Chondrocyte (in vitro differentiated cells): ENCODE data around the gene AK1. TPM values are rescaled to one million over a fixed set of nuclear protein-coding genes. Genes with fewer than 3 reads are reported as not detected.
A peak's percentile ranks its signal among the peaks of the same experiment; 100 is the strongest.

Source experiments
- DNase-seq: peaks from one replicate; pipeline ENCODE4 v3.0.0; 2021; ENCODE audit warnings: mixed read lengths, low spot score
- H3K27ac Mint-ChIP-seq: one replicate; pipeline ENCODE4 v1.8.0; 2021; ENCODE audit warnings: mild to moderate bottlenecking, moderate library complexity, mixed read lengths; ENCODE audit not compliant: unreplicated experiment
- H3K27me3 Mint-ChIP-seq: 2 replicates; pipeline ENCODE4 v1.8.0; 2021; ENCODE audit warnings: low read depth, mixed read lengths
- H3K36me3 Mint-ChIP-seq: 2 replicates; pipeline ENCODE4 v1.8.0; 2021; ENCODE audit warnings: low read depth, mixed read lengths
- H3K4me1 Mint-ChIP-seq: 2 replicates; pipeline ENCODE4 v1.8.0; 2021; ENCODE audit warnings: low read depth, mild to moderate bottlenecking, mixed read lengths
- H3K4me3 Mint-ChIP-seq: one replicate; pipeline ENCODE4 v1.8.0; 2021; ENCODE audit warnings: mild to moderate bottlenecking, moderate library complexity, mixed read lengths; ENCODE audit not compliant: unreplicated experiment
- H3K9me3 Mint-ChIP-seq: 2 replicates; pipeline ENCODE4 v1.8.0; 2021; ENCODE audit warnings: low read depth, mixed read lengths
- CTCF ChIP-seq: fragments of 200-600 bp; sonication (generic); IDR thresholded peaks from 2 replicates; pipeline ENCODE4 v1.5.0; 2021; ENCODE audit warnings: antibody characterized with exemption, mild to moderate bottlenecking, moderate library complexity
- total RNA-seq: library from RNA; stranded (reverse); gene quantifications from 3 replicates; pipeline ENCODE4 v1.2.1, GENCODE V29; 2021

Gene AK1
- total RNA-seq, 1 donor from 2014 or later = 77.2 TPM

- DNase-seq = no peak
- peaks cover 5% of the 10 kb centered on the region for H3K36me3 Mint-ChIP-seq
- H3K4me1 Mint-ChIP-seq = peaks cover 26% of the 10 kb centered on the region
- H3K27me3 Mint-ChIP-seq = no peaks in the 10 kb centered on the region
- no peak overlapping the region for H3K27ac Mint-ChIP-seq
- no peak overlapping the region for H3K4me3 Mint-ChIP-seq
- no peak for TF ChIP-seq CTCF
- H3K9me3 Mint-ChIP-seq = no peaks in the 10 kb centered on the region
These were observed 51.1 kb downstream of the AK1 start for GRCh38 chr9:127826253-127826913.

DNA sequence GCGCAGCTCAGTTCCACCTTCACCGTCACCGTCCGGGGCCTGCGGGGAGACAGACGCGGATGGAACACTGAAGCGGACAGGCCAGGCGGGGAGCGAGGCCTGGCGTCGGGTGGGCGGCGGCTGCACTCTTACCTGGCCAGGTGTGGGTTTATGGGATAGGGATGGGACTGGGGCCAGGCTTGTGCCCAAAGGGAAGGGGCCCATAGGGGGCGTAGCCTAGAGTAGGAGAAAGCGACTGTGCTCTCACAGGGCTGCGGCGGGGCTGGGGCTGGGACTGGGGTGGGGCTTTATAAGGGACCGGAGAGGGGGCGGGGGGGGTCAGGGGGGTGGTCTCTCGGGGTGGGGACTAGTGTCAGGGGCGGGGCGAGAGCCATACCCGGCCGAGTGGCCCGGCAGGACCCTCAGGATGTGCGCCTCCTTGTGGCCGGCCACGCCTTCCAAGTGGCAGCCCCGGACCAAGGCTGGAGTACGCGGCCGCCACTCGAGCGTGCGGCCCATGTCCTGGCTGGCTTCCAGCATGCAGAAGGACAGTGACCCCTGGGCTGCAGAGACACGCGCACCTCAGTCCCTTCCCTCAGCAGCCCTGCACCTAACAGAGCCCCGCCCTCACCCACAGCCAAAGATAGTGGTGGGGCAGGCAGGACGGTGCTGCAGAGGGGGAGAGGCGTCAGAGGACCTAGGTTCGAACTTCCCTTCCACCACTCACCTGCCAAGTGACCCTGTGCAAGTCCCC, 52.0 kb downstream of the AK1 start:
- no peak for DNase-seq
- Mint-ChIP-seq H3K27ac (no peak overlapping the region), H3K4me1 (peaks cover 26% of the 10 kb centered on the region), H3K36me3 (peaks cover 7% of the 10 kb centered on the region), H3K4me3 (no peak overlapping the region), H3K27me3 (no peaks in the 10 kb centered on the region), H3K9me3 (no peaks in the 10 kb centered on the region)
- TF ChIP-seq CTCF = peak; percentile 66

DNA sequence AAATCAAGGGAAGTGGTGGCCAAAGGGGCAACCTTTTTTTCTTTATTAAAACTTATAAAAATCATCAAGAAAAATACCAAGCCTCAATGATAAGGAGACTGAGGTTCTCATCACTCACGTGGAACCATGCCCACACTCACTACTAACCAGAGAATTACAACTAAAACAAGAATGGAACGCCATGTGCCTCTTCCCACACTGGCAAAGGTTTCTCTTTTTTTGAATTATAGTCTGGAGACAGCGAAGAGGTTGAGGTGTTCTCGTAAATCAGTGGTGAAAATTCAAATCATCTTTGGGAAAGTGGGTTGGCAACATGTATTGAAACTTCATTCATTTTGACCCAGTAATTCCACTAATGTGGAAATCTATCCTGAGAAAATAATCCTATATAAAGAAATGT, 55.4 kb downstream of the AK1 start:
- Mint-ChIP-seq H3K27ac (no peak overlapping the region), H3K36me3 (peaks cover 13% of the 10 kb centered on the region), H3K9me3 (no peaks in the 10 kb centered on the region), H3K4me3 (no peak overlapping the region), H3K4me1 (peaks cover 12% of the 10 kb centered on the region), H3K27me3 (no peaks in the 10 kb centered on the region)
- no peak for DNase-seq
- no peak for TF ChIP-seq CTCF

- no peak for DNase-seq
- no peaks in the 10 kb centered on the region for H3K9me3 Mint-ChIP-seq
These were observed 58.9 kb downstream of the AK1 start for GRCh38 chr9:127818574-127818973.

More at GRCh38 chr9:127818574-127818973, 58.9 kb downstream of the AK1 start:
- peaks cover 9% of the 10 kb centered on the region for H3K4me1 Mint-ChIP-seq
- H3K36me3 Mint-ChIP-seq = peaks cover 11% of the 10 kb centered on the region
- no peaks in the 10 kb centered on the region for H3K27me3 Mint-ChIP-seq
- H3K27ac Mint-ChIP-seq = no peak overlapping the region
- no peak for TF ChIP-seq CTCF
- no peak overlapping the region for H3K4me3 Mint-ChIP-seq
